ENCODE results near the gene NUMB.

GRCh38 chr14:73459959-73460358 lies 1.6 kb upstream of the NUMB start:
- TF ChIP-seq CTCF (IDR thresholded peaks at IDR 0.05; ENCODE audit: low read depth, low read length, missing input control) (no peak), MAX (IDR thresholded peaks at IDR 0.05) (no peak), YY1 (IDR thresholded peaks at IDR 0.05) (no peak)
